Measurements from ENCODE around the gene KNOP1.

KNOP1 gene

GRCh38 chr16:19704321-19705145 is 13.5 kb downstream of the KNOP1 start:
- Histone ChIP-seq H3K9ac (ENCODE audit: low read depth, low read length) (no peak overlapping the region), H3K4me1 (ENCODE audit: control insufficient read depth, insufficient read depth, low read length) (peaks cover 23% of the 10 kb centered on the region), H3K36me3 (ENCODE audit: insufficient read depth, low read length) (peaks cover 67% of the 10 kb centered on the region), H3K27me3 (ENCODE audit: control insufficient read depth, insufficient read depth, low read length) (no peaks in the 10 kb centered on the region), H3K4me3 (ENCODE audit: low read length) (peak overlapping the region; percentile 12), H3K9me3 (replicated peaks; ENCODE audit: low read length) (no peaks in the 10 kb centered on the region), H3K4me2 (ENCODE audit: low read length) (no peak overlapping the region)

- Histone ChIP-seq H3K9me3 (replicated peaks; ENCODE audit: low read length) (no peaks in the 10 kb centered on the region), H3K9ac (ENCODE audit: low read depth, low read length) (no peak overlapping the region), H3K4me3 (ENCODE audit: low read length) (no peak overlapping the region), H3K4me2 (ENCODE audit: low read length) (no peak overlapping the region), H3K27me3 (ENCODE audit: control insufficient read depth, insufficient read depth, low read length) (no peaks in the 10 kb centered on the region), H3K4me1 (ENCODE audit: control insufficient read depth, insufficient read depth, low read length) (peaks cover 23% of the 10 kb centered on the region), H3K36me3 (ENCODE audit: insufficient read depth, low read length) (peaks cover 73% of the 10 kb centered on the region)
Measured at GRCh38 chr16:19703172-19703889, 14.7 kb downstream of the KNOP1 start.

- H3K4me2 ChIP-seq (ENCODE audit: low read length), result no peak overlapping the region
- no peak overlapping the region for H3K9ac ChIP-seq (ENCODE audit: low read depth, low read length)
- H3K4me1 ChIP-seq (ENCODE audit: control insufficient read depth, insufficient read depth, low read length), result peaks cover 34% of the 10 kb centered on the region
- H3K36me3 ChIP-seq (ENCODE audit: insufficient read depth, low read length), result peaks cover 75% of the 10 kb centered on the region
- H3K27me3 ChIP-seq (ENCODE audit: control insufficient read depth, insufficient read depth, low read length), result no peaks in the 10 kb centered on the region
- no peaks in the 10 kb centered on the region for H3K9me3 ChIP-seq (replicated peaks; ENCODE audit: low read length)
- H3K4me3 ChIP-seq (ENCODE audit: low read length), result no peak overlapping the region
Measured at GRCh38 chr16:19701091-19701490, 16.9 kb downstream of the KNOP1 start.

GRCh38 chr16:19700319-19700781 is 17.7 kb downstream of the KNOP1 start:
- H3K36me3 ChIP-seq (ENCODE audit: insufficient read depth, low read length), result peaks cover 67% of the 10 kb centered on the region
- no peak overlapping the region for H3K4me2 ChIP-seq (ENCODE audit: low read length)
- no peak overlapping the region for H3K9ac ChIP-seq (ENCODE audit: low read depth, low read length)
- no peaks in the 10 kb centered on the region for H3K27me3 ChIP-seq (ENCODE audit: control insufficient read depth, insufficient read depth, low read length)
- H3K9me3 ChIP-seq (replicated peaks; ENCODE audit: low read length), result no peaks in the 10 kb centered on the region
- H3K4me1 ChIP-seq (ENCODE audit: control insufficient read depth, insufficient read depth, low read length), result peaks cover 36% of the 10 kb centered on the region
- no peak overlapping the region for H3K4me3 ChIP-seq (ENCODE audit: low read length)

- H3K4me2 ChIP-seq (ENCODE audit: low read length), result no peak overlapping the region
- H3K9me3 ChIP-seq (replicated peaks; ENCODE audit: low read length), result no peaks in the 10 kb centered on the region
- H3K36me3 ChIP-seq (ENCODE audit: insufficient read depth, low read length), result peaks cover 58% of the 10 kb centered on the region
- no peak overlapping the region for H3K4me3 ChIP-seq (ENCODE audit: low read length)
- peaks cover 28% of the 10 kb centered on the region for H3K4me1 ChIP-seq (ENCODE audit: control insufficient read depth, insufficient read depth, low read length)
- H3K27me3 ChIP-seq (ENCODE audit: control insufficient read depth, insufficient read depth, low read length), result no peaks in the 10 kb centered on the region
- no peak overlapping the region for H3K9ac ChIP-seq (ENCODE audit: low read depth, low read length)
Measured at GRCh38 chr16:19699472-19699871, 18.6 kb downstream of the KNOP1 start.

- Histone ChIP-seq H3K4me2 (ENCODE audit: low read length) (no peak overlapping the region), H3K4me3 (ENCODE audit: low read length) (no peak overlapping the region), H3K27me3 (ENCODE audit: control insufficient read depth, insufficient read depth, low read length) (no peaks in the 10 kb centered on the region), H3K4me1 (ENCODE audit: control insufficient read depth, insufficient read depth, low read length) (peaks cover 27% of the 10 kb centered on the region), H3K9ac (ENCODE audit: low read depth, low read length) (no peak overlapping the region), H3K36me3 (ENCODE audit: insufficient read depth, low read length) (peaks cover 52% of the 10 kb centered on the region), H3K9me3 (replicated peaks; ENCODE audit: low read length) (no peaks in the 10 kb centered on the region)
Measured at GRCh38 chr16:19698480-19699465, 19.3 kb downstream of the KNOP1 start.

GRCh38 chr16:19697756-19698318 is 20.2 kb downstream of the KNOP1 start:
- Histone ChIP-seq H3K4me3 (ENCODE audit: low read length) (no peak overlapping the region), H3K4me1 (ENCODE audit: control insufficient read depth, insufficient read depth, low read length) (peaks cover 27% of the 10 kb centered on the region), H3K9ac (ENCODE audit: low read depth, low read length) (no peak overlapping the region), H3K36me3 (ENCODE audit: insufficient read depth, low read length) (peaks cover 45% of the 10 kb centered on the region), H3K4me2 (ENCODE audit: low read length) (no peak overlapping the region), H3K27me3 (ENCODE audit: control insufficient read depth, insufficient read depth, low read length) (no peaks in the 10 kb centered on the region), H3K9me3 (replicated peaks; ENCODE audit: low read length) (no peaks in the 10 kb centered on the region)

- no peaks in the 10 kb centered on the region for H3K27me3 ChIP-seq (ENCODE audit: control insufficient read depth, insufficient read depth, low read length)
- H3K9me3 ChIP-seq (replicated peaks; ENCODE audit: low read length), result no peaks in the 10 kb centered on the region
- peaks cover 44% of the 10 kb centered on the region for H3K36me3 ChIP-seq (ENCODE audit: insufficient read depth, low read length)
- H3K9ac ChIP-seq (ENCODE audit: low read depth, low read length), result peak overlapping the region; percentile 52
- H3K4me2 ChIP-seq (ENCODE audit: low read length), result no peak overlapping the region
- H3K4me1 ChIP-seq (ENCODE audit: control insufficient read depth, insufficient read depth, low read length), result peaks cover 27% of the 10 kb centered on the region
- no peak overlapping the region for H3K4me3 ChIP-seq (ENCODE audit: low read length)
Measured at GRCh38 chr16:19696961-19697360, 21.1 kb downstream of the KNOP1 start.

- Histone ChIP-seq H3K27me3 (ENCODE audit: control insufficient read depth, insufficient read depth, low read length) (no peaks in the 10 kb centered on the region), H3K4me3 (ENCODE audit: low read length) (no peak overlapping the region), H3K9me3 (replicated peaks; ENCODE audit: low read length) (no peaks in the 10 kb centered on the region), H3K4me1 (ENCODE audit: control insufficient read depth, insufficient read depth, low read length) (peaks cover 26% of the 10 kb centered on the region), H3K36me3 (ENCODE audit: insufficient read depth, low read length) (peaks cover 49% of the 10 kb centered on the region), H3K4me2 (ENCODE audit: low read length) (peak overlapping the region; percentile 18), H3K9ac (ENCODE audit: low read depth, low read length) (peak overlapping the region; percentile 52)
Measured at GRCh38 chr16:19696328-19696727, 21.7 kb downstream of the KNOP1 start.

GRCh38 chr16:19694989-19695388 is 23.0 kb downstream of the KNOP1 start:
- Histone ChIP-seq H3K27me3 (ENCODE audit: control insufficient read depth, insufficient read depth, low read length) (no peaks in the 10 kb centered on the region), H3K4me2 (ENCODE audit: low read length) (no peak overlapping the region), H3K36me3 (ENCODE audit: insufficient read depth, low read length) (peaks cover 43% of the 10 kb centered on the region), H3K4me3 (ENCODE audit: low read length) (no peak overlapping the region), H3K9ac (ENCODE audit: low read depth, low read length) (no peak overlapping the region), H3K9me3 (replicated peaks; ENCODE audit: low read length) (no peaks in the 10 kb centered on the region), H3K4me1 (ENCODE audit: control insufficient read depth, insufficient read depth, low read length) (peaks cover 13% of the 10 kb centered on the region)
